GM12892 (cell line): ENCODE results near the gene RNF135.

Source experiments
- POLR2A ChIP-seq: IDR thresholded peaks from 2 replicates; pipeline ENCODE4 v1.6.1; 2011; ENCODE audit warnings: low read depth, low read length, control low read depth
- POLR2AphosphoS5 ChIP-seq: IDR thresholded peaks from 2 replicates; pipeline ENCODE4 v1.6.1; 2011; ENCODE audit warnings: low read depth, low read length, control low read depth

- TF ChIP-seq POLR2AphosphoS5 (no peak), POLR2A (no peak)
Observed at GRCh38 chr17:30930495-30930894, 40.3 kb upstream of the RNF135 start.
